ENCODE results near the gene DENR.
A peak's percentile ranks its signal among the peaks of the same experiment; 100 is the strongest.
"Not testable (repeated sequence)": the region's sequence is repeated elsewhere in the genome, so short reads cannot be mapped to it uniquely, and the experiment has no call there.

DENR gene

GRCh38 chr12:122793685-122794106 lies 41.1 kb downstream of the DENR start:
- H3K4me3 ChIP-seq (ENCODE audit: low read length): no peak overlapping the region
- no peak for DNase-seq (ENCODE audit: low read depth)
- TF ChIP-seq CTCF (conservative IDR thresholded peaks at IDR 0.05; ENCODE audit: low read depth, low read length): peak; percentile 60

GRCh38 chr12:122795807-122796206 lies 43.2 kb downstream of the DENR start:
- DNase-seq (ENCODE audit: low read depth): no peak
- no peak overlapping the region for H3K4me3 ChIP-seq (ENCODE audit: low read length)
- no peak for TF ChIP-seq CTCF (conservative IDR thresholded peaks at IDR 0.05; ENCODE audit: low read depth, low read length)

- no peak overlapping the region for H3K4me3 ChIP-seq (ENCODE audit: low read length)
- no peak for DNase-seq (ENCODE audit: low read depth)
- TF ChIP-seq CTCF (conservative IDR thresholded peaks at IDR 0.05; ENCODE audit: low read depth, low read length): no peak
Observed at GRCh38 chr12:122799641-122800243, 47.1 kb downstream of the DENR start.

- TF ChIP-seq CTCF (conservative IDR thresholded peaks at IDR 0.05; ENCODE audit: low read depth, low read length): no peak
- no peak overlapping the region for H3K4me3 ChIP-seq (ENCODE audit: low read length)
- no peak for DNase-seq (ENCODE audit: low read depth)
Observed at GRCh38 chr12:122803937-122804336, 51.3 kb downstream of the DENR start.

- DNase-seq (ENCODE audit: low read depth); H3K4me3 ChIP-seq (ENCODE audit: low read length): not testable (repeated sequence)
Observed at GRCh38 chr12:122804957-122805356, 52.3 kb downstream of the DENR start.

GRCh38 chr12:122807651-122808050 lies 55.0 kb downstream of the DENR start:
- no peak for TF ChIP-seq CTCF (conservative IDR thresholded peaks at IDR 0.05; ENCODE audit: low read depth, low read length)
- no peak for DNase-seq (ENCODE audit: low read depth)
- no peak overlapping the region for H3K4me3 ChIP-seq (ENCODE audit: low read length)

GRCh38 chr12:122811777-122812176 lies 59.2 kb downstream of the DENR start:
- no peak overlapping the region for H3K4me3 ChIP-seq (ENCODE audit: low read length)
- no peak for DNase-seq (ENCODE audit: low read depth)
- TF ChIP-seq CTCF (conservative IDR thresholded peaks at IDR 0.05; ENCODE audit: low read depth, low read length): no peak

Data from retinal pigment epithelial cell (primary cell).